ENCODE results near the gene PRKCH.
"Not testable (repeated sequence)": the region's sequence is repeated elsewhere in the genome, so short reads cannot be mapped to it uniquely, and the experiment has no call there.

PRKCH gene

GRCh38 chr14:61461808-61462275 lies 140.5 kb downstream of the PRKCH start:
- no peak for DNase-seq

DNA sequence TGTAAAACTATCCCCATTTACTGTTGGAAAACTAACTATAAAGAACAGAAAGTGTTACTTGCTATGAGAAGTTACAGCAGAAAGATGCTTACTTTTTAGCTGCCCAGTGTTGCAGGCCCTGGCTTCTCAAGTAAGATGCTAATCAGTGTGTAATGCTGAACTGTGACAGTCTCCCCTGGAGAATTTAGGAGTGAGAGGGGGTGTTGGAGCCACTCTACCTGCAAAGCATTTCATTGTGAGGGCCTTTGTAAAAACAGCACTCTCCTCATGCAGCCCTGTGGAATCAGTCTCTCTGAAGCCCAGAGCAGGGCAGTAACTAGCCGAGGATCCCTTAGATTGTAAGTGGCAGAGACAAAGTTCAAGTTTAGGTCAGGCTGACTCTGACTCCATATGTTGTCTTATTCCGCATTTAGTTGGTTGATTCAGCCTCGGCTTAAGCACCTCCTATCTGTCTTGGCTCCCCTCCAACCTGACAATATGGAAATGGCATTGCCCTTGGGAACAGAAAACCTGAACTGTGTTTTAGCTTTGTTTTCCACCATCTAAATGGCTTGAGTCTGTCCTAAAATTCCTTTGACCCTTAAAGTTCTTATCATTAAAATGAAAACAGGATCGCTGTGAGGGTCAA lies 141.3 kb downstream of the PRKCH start:
- no peak for DNase-seq

DNA sequence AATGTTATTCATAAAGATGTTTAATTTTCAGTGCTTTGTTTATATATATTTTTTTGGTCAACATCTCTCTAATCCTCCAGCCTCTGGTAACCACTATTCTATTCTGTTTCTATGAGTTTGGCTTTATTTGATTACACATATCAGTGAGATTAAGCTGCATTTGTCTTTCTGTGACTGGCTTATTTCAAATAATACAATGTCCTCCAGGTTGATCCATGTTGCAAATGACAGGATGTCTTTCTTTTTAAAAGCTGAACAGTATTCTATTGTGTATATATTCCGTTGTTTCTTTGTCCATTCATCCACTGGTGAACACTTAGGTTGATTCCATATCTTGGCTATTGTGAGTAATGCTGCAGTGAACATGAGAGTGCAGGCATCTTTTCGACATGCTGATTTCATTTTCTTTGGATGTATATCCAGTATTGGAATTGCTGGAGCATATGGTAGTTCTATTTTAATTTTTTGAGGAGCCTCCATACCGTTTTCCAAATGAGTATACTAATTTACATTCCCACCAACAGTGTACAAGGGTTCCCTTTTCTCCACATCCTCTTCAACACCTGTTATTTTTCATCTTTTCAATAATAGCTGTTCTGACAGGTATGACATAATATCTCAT lies 142.4 kb downstream of the PRKCH start:
- DNase-seq, result no peak

DNA sequence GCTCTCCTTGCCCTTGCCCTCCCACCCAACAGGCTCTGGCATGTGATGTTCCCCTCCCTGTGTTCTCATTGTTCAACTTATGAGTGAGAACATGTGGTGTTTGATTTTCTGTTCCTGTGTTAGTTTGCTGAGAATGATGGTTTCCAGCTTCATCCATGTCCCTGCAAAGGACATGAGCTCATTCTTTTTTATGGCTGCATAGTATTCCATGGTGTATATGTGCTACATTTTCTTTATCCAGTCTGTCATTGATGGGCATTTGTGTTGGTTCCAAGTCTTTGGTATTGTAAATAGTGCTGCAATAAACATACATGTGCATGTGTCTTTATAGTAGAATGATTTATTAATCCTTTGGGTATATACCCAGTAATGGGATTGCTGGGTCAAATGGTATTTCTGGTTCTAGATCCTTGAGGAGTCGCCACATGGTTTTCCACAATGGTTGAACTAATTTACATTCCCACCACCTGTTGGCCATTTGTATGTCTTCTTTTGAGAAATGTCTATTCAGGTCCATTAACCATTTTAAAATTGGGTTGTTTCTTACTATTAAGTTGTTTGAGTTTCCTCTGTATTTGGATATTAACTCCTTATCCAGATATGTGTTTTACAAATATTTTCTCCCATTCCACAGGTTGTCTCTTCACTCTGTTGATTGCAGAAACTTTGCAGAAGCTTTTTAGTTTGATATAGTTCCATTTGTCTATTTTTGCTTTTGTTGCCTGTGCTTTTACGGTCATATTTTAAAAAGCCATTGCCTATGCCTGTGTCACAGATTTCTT lies 143.4 kb downstream of the PRKCH start:
- not testable (repeated sequence) for DNase-seq

GRCh38 chr14:61466249-61466904 lies 145.0 kb downstream of the PRKCH start:
- no peak for DNase-seq

- DNase-seq, result no peak
These were observed 145.5 kb downstream of the PRKCH start for GRCh38 chr14:61466905-61467280.

GRCh38 chr14:61467296-61467695 lies 145.9 kb downstream of the PRKCH start:
- DNase-seq, result no peak

DNA sequence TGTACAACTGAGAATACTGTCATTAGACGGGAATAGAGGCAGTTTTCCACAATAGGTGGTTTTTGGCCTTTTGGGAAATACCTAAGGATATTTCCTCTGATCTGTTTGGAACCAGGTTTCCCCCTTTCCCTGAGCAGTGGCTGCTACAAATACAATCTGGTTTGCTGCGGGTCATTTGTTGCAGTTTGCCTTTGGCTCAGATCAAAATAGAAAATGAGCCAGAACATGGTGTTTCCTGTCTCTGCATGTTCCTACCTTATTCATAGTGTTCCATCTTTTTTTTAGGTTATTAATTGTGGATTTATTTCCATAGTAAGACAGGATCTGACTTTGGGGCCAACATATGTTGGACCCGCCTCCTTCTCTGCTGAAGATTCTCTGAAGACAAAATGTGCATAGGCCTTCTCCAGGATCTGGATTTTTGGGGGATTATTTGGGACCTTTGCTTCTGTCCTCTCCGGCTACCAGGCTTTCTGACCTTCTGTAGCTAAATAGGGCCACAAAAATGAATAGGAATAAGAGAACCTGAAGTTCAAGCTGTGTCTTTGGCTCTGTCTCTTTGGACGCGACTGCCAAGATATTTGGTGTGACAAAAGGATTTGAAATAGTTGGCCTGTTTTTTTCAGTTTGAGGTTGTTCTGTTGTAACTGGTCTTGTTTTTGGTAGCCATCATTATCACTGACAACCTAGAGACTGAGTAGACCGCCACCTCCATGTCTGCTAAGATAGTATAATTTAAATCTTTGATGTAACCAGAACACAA lies 146.9 kb downstream of the PRKCH start:
- no peak for DNase-seq

- no peak for DNase-seq
These were observed 148.4 kb downstream of the PRKCH start for GRCh38 chr14:61469781-61470180.

- no peak for DNase-seq
These were observed 149.0 kb downstream of the PRKCH start for GRCh38 chr14:61470261-61470960.

DNA sequence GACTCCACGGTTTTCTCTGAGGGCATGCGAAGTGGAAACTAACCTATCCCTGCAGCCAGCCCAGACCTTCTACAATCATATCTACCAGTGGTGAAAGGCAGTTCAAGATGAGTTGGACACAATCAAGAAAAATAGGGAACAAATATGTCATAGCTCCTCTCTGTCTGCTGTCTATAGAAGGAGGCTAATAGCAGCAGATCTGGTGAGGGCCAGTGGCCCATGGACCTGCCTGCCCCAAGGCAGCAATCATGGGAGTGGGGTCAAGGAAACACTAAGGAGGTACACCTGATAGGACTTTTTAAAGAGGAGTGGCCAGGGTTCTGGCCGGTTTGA lies 149.5 kb downstream of the PRKCH start:
- DNase-seq, result no peak

DNA sequence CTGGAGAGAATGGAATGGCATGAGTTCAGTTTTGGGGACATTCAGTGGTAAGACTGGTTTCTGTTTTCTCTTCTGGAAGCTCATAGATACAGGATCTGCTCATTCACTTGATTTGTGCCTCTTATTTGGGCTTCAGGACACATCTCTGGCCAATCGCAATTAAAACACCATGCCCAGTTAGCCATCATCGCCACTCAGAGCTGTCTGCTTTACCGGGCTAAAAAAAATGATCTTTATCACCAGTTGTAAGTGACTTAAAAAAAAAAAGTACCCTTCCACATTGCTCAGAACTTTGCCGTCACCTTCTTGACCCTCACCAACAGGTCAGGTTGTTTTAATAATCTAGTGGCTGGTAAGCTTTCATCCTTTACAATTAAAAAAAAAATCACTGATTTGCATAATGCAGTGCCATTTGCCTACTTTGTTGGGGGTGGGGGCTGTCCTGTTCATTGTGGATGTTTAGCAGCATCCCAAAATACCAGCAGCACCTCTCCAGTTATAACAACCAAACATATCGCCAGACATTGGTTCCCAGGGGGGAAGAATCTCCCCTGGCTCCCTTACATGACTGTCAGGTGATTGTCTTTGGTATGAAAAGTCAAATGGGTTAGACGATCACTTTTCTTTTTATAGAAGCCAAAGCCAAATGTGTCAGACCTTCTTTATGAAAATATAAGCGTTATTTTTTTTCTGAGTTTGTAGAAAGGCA lies 150.1 kb downstream of the PRKCH start:
- no peak for DNase-seq

- DNase-seq, result no peak
These were observed 150.8 kb downstream of the PRKCH start for GRCh38 chr14:61472011-61472672.

- no peak for DNase-seq
These were observed 151.5 kb downstream of the PRKCH start for GRCh38 chr14:61472801-61473376.

DNA sequence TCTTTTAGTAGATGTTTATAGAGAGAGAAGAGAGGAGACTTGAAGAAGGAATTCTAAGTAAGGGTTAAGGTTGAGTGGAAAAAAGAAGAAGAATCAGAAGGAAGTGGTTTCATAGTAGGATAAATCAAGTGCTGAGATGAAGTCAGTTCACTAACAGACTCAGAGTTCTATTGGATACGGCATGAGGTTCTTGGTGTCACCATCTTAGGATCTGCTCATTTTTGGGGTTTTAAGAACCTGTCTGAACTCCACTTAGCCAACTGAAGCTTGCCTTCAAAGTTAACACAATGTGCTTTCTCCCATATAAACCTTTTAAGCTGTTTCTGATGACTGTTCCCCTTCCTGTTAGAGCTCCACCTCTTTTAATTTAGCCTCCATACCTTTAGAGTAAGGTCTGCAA lies 152.6 kb downstream of the PRKCH start:
- no peak for DNase-seq

DNA sequence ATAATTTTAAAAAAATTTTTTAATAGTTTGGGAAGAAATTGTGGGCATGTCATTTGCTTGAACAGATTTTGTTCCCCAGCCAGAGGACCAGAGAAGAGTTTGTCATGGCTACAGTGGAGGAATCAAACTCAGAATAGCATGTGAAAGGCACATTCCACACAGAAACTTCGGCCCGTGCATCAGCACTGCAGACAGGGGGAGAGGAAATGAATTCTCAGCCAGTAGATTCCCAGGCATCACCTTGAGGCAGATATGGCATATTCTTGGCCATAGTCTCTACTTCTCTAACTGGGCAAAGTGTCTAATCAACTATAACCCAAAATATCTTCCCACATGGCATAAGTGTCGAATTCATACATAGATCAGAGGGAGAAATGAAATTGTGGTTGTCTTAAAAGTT lies 153.3 kb downstream of the PRKCH start:
- no peak for DNase-seq

GRCh38 chr14:61475316-61475715 lies 153.9 kb downstream of the PRKCH start:
- DNase-seq, result peak; percentile 12

- DNase-seq, result no peak
These were observed 154.8 kb downstream of the PRKCH start for GRCh38 chr14:61476105-61476753.

- no peak for DNase-seq
These were observed 155.5 kb downstream of the PRKCH start for GRCh38 chr14:61476754-61477410.

All from NCI-H1436 treated with DMSO at 0.1 percent for 48 hours (cell line).